A673 (cell line): ENCODE results near the gene SLC38A2. TPM values are rescaled to one million over a fixed set of nuclear protein-coding genes. Genes with fewer than 3 reads are reported as not detected.

Source experiments
- BruUV-seq: library from RNA; stranded (reverse); fragments of 400-500 nt; replicated peaks from 2 replicates; lab custom pipeline; 2021; lab: Mats Ljungman, UMichigan
- CTCF ChIA-PET: fragments of 300-600 bp; sonication (Branson Sonifier 250); formaldehyde crosslinking; loops from one replicate; lab custom pipeline; 2022; ENCODE audit warnings: antibody characterized with exemption; lab: Charles Lee
- POLR2A ChIA-PET: fragments of 300-600 bp; sonication (Branson Sonifier 250); formaldehyde crosslinking; loops from one replicate; lab custom pipeline; 2022; ENCODE audit warnings: antibody characterized with exemption; ENCODE audit not compliant: low non-redundant PET; lab: Charles Lee
- DNase-seq: peaks from one replicate; pipeline ENCODE4 v3.0.0-alpha.2; 2015; ENCODE audit warnings: low spot score
- H3K27ac ChIP-seq: fragments of 200-600 bp; sonication (generic); 2 replicates; pipeline ENCODE4 v1.5.1; 2016; ENCODE audit warnings: mixed run types, low read depth, mild to moderate bottlenecking, mixed read lengths, antibody characterized with exemption, low read length; ENCODE audit not compliant: poor library complexity, severe bottlenecking
- H3K27me3 ChIP-seq: fragments of 200-600 bp; sonication (generic); replicated peaks from 2 replicates; pipeline ENCODE4 v1.6.1; 2017; ENCODE audit warnings: mixed run types, low read depth, mild to moderate bottlenecking, mixed read lengths, antibody characterized with exemption, low read length; ENCODE audit not compliant: insufficient read depth, poor library complexity
- H3K36me3 ChIP-seq: fragments of 200-600 bp; sonication (generic); 2 replicates; pipeline ENCODE4 v1.6.1; 2016; ENCODE audit warnings: mixed run types, mild to moderate bottlenecking, mixed read lengths, antibody characterized with exemption, low read length; ENCODE audit not compliant: insufficient read depth, poor library complexity, severe bottlenecking
- H3K4me1 ChIP-seq: fragments of 200-600 bp; sonication (generic); 2 replicates; pipeline ENCODE4 v1.6.1; 2017; ENCODE audit warnings: mixed run types, mild to moderate bottlenecking, mixed read lengths, antibody characterized with exemption, low read length; ENCODE audit not compliant: insufficient read depth, poor library complexity, severe bottlenecking
- H3K4me3 ChIP-seq: fragments of 200-600 bp; sonication (generic); 2 replicates; pipeline ENCODE4 v1.5.1; 2016; ENCODE audit warnings: low read depth, mixed run types, mild to moderate bottlenecking, mixed read lengths, low read length; ENCODE audit not compliant: poor library complexity, severe bottlenecking
- H3K9me3 ChIP-seq: fragments of 200-600 bp; sonication (generic); 2 replicates; pipeline ENCODE4 v1.6.1; 2016; ENCODE audit warnings: mixed run types, low read depth, mild to moderate bottlenecking, mixed read lengths, antibody characterized with exemption, low read length; ENCODE audit not compliant: poor library complexity, severe bottlenecking
- EZH2 ChIP-seq: fragments of 200-600 bp; sonication (generic); IDR thresholded peaks from 2 replicates; pipeline ENCODE4 v1.6.1; 2017; ENCODE audit warnings: borderline replicate concordance, low read depth, mild to moderate bottlenecking, mixed read lengths, antibody characterized with exemption, low read length; ENCODE audit not compliant: poor library complexity, severe bottlenecking
- intact Hi-C: fragments of 100-400 bp; cut with micrococcal nuclease; formaldehyde crosslinking; loops from one replicate; pipeline ENCODE4 v1.10.0; 2022; ENCODE audit not compliant: unreplicated experiment
- total RNA-seq: library from RNA; stranded (reverse); gene quantifications from 2 replicates; pipeline ENCODE4 v1.2.3, GENCODE V29; 2021
- TF ChIP-seq, protein P1 (sequence below): fragments of 300-800, 200-600 bp; sonication (generic); conservative IDR thresholded peaks from 2 replicates; pipeline ENCODE4 v1.5.1; 2017; ENCODE audit warnings: low read depth, mild to moderate bottlenecking, antibody characterized with exemption, low read length, moderate library complexity, mixed read lengths

The SLC38A2 gene
- total RNA-seq, 1 experiment from 2014 or later: 440 TPM

DNA sequence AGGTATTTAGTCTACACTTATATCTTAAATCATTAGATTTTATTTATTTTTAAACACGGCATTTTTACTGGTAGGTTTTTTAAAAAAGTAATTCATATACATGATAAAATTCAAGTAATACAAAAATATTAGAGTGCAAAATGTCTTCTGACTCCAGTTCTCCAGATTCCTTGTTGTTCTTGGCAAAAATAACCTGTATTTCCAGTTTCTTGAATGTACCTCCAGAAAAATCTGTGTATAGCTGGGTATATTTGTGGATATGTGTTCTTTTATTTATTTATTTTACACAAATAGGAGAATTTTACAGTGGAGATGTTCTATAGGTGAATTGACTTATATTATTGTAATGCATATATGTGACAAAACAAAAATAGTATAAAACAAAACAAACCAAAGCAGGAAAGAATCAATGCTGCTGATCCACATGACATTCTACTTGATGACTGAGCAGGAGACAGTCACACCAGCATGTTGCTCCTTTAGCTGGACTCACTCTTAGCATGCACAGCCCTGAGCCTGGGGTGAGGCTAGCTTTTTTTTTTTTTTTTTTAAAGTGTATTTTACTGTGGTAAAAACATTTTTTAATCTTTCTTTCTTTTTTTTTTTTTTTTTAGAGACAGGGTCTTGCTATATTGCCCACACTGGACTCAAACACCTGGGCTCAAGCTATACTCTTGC is 42.2 kb upstream of the SLC38A2 start:
- H3K4me1 ChIP-seq: no peaks in the 10 kb centered on the region
- no peaks in the 10 kb centered on the region for H3K9me3 ChIP-seq
- CTCF ChIA-PET: interaction anchor here (0.6 kb wide), 1 partner anchor 98 kb away, joined by 3 read pairs; no protein-coding TSS in a partner anchor
- no peak overlapping the region for H3K4me3 ChIP-seq
- no peaks in the 10 kb centered on the region for H3K36me3 ChIP-seq
- TF ChIP-seq, protein P1, sequence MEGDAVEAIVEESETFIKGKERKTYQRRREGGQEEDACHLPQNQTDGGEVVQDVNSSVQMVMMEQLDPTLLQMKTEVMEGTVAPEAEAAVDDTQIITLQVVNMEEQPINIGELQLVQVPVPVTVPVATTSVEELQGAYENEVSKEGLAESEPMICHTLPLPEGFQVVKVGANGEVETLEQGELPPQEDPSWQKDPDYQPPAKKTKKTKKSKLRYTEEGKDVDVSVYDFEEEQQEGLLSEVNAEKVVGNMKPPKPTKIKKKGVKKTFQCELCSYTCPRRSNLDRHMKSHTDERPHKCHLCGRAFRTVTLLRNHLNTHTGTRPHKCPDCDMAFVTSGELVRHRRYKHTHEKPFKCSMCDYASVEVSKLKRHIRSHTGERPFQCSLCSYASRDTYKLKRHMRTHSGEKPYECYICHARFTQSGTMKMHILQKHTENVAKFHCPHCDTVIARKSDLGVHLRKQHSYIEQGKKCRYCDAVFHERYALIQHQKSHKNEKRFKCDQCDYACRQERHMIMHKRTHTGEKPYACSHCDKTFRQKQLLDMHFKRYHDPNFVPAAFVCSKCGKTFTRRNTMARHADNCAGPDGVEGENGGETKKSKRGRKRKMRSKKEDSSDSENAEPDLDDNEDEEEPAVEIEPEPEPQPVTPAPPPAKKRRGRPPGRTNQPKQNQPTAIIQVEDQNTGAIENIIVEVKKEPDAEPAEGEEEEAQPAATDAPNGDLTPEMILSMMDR: no peak
- no peak for TF ChIP-seq EZH2
- BruUV-seq: no TSS peak
- H3K27ac ChIP-seq: no peak overlapping the region
- no peaks in the 10 kb centered on the region for H3K27me3 ChIP-seq
- POLR2A ChIA-PET: no interaction called here
- no peak for DNase-seq
- intact Hi-C loops: no loop called here

DNA sequence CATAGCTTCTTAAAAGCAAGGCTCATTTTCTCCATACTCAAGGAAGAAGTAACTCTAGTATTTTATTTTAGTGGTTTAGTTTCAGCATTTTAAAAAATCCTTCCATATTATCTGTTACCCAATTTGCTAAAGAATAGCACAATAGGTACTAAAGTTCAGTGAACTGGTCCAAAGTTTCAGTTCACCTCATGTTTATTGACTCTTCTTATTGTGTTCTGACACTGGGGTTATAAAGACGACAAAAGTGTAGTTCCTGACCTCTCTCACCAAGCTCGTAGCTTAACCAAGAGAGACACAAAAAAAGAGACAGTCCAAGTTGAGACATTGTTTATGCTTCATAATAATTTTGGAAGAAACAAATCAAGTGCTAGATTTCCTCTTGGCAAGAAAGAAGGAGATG is 40.8 kb upstream of the SLC38A2 start:
- ChIA-PET POLR2A (no interaction called here), CTCF (no interaction called here)
- Histone ChIP-seq H3K27ac (no peak overlapping the region), H3K27me3 (no peaks in the 10 kb centered on the region), H3K9me3 (no peaks in the 10 kb centered on the region), H3K4me1 (no peaks in the 10 kb centered on the region), H3K4me3 (no peak overlapping the region), H3K36me3 (no peaks in the 10 kb centered on the region)
- TF ChIP-seq EZH2: no peak
- TF ChIP-seq, protein P1: no peak
- intact Hi-C loops: no loop called here
- no peak for DNase-seq
- no TSS peak for BruUV-seq

DNA sequence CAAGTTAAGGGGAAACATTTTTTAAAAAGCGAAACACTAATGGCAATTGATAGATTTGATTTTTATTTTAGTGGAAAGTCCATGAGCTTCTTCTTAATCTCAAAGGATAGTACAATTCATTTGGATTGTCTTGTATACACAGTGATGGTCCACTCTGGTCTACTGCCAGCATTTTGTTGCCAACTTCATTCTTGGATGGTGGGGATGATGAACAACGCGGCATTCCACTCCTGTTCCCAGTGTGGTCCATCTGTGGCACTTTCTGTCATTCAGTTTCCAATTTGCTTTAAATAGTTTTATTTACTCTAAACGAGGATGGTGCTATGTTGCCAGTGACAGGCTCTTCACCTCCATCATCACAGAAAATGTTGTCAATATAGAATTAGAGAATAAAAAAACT is 40.3 kb upstream of the SLC38A2 start:
- intact Hi-C loops: no loop called here
- ChIA-PET POLR2A (no interaction called here), CTCF (no interaction called here)
- no peak for TF ChIP-seq EZH2
- TF ChIP-seq, protein P1: no peak
- H3K4me3 ChIP-seq: no peak overlapping the region
- no peak overlapping the region for H3K27ac ChIP-seq
- H3K9me3 ChIP-seq: no peaks in the 10 kb centered on the region
- no peaks in the 10 kb centered on the region for H3K4me1 ChIP-seq
- no peaks in the 10 kb centered on the region for H3K36me3 ChIP-seq
- no peaks in the 10 kb centered on the region for H3K27me3 ChIP-seq
- DNase-seq: no peak
- no TSS peak for BruUV-seq
